Activated gamma-delta T cell (primary cell): Measurements from ENCODE around the gene FBLN2.
"Not testable (repeated sequence)": the region's sequence is repeated elsewhere in the genome, so short reads cannot be mapped to it uniquely, and the experiment has no call there.

Experiments used
- DNase-seq: peaks from one replicate; lab custom pipeline; 2025; lab: John Stamatoyannopoulos, UW

The FBLN2 gene

DNA sequence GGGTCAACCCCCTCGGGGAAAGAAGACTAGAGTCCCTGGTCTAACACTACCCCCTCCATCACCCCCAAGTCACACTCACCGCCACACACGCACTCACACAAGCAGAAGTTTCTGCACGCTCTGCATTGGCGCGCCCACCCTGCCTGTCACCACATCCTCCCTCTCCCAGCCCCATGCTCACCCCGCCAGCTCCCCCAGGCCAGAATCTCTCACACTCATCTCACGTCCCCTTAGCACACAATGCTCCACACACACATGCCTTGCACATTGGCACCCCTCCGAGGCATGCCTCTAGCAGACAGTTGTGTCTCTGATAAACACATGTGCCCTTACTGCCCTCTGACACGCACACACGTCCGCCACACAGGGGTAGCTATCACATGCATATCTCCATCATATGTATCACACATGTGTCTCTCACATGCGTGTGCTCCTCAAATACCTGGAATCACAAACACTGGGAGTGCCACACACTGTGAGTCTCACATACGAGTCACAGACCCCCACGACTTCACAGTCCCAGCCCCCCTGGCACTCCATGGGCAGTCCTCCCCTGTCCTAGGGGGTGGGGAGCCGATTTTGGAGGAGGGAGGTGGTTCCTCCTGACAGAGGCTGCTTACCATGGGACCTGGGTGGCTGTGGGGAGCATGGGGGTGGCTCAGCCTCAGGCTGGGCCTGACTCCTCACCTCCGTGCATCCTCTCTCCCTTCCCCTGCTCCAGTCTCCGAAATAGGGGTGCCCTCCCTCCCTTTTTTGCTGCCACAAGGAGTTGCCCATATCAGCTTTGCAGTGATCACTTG is 898 bp downstream of the FBLN2 start:
- no peak for DNase-seq

DNA sequence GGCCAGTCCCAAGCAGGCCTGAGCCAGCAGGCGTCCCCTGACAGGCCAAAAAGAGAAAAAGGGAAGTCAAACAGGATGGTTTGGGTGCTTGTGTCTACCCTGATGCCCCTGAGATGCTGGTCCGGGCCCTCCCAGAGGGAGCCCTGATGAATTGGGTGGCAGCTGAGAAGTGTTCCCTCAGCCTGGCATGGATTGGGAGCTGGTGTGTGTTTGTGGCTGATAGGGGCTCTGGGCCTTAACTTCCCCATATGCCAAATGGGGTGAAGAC is 1.4 kb downstream of the FBLN2 start:
- no peak for DNase-seq

DNA sequence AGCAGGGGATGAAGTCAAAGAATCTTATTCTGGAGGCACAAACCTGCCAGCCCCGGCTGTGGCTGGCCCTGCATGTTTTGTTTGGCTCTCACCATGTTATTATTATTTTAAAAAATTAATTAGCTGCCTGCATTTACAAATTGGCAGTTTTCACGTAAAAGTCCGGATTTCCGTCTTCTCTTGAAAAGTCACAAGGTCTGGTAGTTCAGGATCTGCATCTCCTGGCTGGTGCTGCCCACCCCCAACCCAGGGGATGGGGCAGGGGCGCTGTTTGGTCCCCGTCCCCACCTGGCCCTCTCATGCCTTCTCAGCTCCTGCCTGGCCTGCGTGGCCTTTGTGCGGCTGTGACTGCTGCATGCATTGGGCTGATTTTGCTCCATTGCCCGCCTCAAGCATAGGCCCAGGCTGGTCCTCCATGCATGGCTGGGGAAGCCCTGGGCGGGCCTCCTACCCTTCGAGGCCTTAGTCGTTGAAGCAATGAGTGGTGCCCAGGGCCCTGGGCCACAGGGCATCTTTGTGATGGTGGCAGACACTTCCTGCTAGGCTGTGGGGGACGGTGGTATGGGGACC is 2.0 kb downstream of the FBLN2 start:
- no peak for DNase-seq

DNA sequence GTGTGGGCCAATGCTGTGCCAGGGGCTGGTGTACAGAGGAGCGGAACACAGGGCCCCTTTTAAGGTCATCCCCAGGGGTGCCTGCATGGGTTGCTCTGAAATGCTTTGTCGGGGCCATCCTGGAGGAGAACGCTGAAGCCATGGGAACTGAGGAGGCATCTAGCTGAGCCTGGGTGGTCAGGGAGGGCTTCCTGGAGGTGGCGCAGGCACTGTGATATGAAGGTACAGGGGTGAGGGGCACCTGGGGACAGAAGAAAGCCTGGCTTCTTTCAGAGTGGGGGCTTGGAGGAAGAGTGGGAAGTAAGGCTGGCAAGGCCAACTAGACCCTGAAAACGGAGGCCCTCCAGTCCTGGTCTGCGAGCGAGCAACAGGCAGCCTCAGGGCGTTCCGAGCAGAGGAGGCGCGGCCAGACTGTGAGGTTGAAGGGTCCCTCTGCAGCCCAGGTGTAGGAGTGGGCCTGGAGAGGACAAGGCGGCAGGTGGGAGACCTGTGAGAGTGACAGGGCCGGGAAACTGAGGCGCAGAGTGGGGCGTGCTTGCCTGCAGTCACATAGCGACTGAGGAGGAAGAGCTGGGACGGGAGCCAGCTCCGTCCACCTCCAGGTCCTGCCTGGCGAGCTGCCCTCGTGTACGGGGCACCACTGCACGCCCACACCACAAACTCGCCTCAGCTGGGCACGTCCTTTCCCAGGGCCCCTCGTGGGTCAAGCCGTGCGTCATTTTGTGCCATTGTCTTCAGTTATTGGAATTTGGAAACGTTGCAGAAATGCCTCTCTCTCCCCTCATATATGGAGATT is 4.1 kb downstream of the FBLN2 start:
- DNase-seq, result no peak

DNA sequence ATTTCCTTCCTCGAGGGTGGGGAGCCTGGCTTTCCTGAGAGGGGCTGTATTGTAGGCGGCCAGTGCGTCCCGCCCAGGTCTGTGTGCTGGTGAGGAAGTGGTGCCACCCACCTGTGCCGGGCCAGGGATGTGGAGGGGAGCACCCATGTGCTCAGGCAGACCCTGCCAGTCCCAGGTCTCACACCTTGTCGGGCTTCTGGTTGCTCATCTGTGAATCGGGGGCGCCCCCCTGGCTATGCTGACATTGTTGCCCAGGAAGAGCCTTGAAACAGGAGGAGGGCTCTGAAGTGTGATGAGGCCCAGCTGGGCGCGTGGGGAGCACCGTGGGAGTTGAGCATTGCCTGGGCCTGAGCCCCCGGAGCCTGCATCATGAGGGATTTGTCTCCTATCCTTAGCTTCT is 4.8 kb downstream of the FBLN2 start:
- no peak for DNase-seq

DNA sequence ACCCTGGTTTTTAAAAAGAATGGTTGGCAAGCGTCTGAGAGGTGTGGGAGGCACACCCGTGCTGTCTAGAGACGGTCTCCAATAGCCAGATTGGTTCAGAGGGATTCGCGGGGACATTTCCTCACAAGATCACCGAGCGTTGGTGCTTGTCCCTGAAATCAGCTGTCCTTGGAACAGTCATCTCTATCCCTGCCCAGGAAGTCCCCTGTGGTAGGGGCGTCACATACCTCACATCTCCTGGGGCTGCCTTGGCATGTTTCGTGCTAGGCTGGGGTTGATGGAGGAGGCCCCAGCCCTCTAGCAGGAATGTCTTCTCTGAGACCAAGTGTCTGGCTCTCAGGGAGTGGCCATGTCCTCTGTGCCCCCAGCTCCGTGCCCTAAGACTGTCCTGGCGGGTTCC is 6.8 kb downstream of the FBLN2 start:
- no peak for DNase-seq

DNA sequence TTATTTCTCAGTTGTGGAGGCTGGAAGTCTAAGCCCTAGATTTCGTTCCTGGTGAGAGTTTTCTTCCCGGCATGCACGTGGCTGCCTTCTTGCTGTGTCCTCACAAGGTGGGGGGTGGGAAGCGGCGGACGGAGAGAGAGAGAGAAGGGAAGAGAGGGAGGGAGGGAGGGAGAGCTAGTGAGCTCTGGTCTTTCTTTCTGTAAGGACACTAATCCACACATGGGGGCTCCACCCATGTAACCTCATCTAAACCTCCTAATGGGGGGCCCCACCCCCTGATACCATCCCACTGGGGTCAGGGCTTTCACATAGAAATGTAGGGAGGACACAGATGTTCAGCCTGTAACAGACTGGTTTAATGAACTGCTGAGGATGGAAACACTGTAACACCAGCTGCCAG is 7.3 kb downstream of the FBLN2 start:
- no peak for DNase-seq

DNA sequence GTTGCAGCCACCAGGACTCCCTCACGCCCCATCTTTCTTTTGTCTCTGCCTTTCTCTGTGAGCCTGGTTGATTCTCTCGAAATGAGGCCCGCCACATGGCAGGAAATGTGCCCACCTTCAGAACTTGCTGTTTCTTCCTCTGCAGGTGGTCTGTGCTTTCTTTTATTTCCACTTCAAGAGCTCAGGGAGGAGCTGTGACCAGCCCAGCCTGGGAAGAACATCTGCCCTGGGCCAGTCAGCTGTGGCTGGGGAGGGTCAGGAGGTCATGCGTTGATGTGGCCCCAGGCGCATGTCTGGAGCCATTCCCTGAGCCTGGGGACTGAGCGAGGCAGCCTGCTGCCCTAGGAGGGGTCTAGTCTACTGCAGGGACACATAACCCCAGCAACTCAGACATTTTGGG is 8.0 kb downstream of the FBLN2 start:
- DNase-seq, result no peak

DNA sequence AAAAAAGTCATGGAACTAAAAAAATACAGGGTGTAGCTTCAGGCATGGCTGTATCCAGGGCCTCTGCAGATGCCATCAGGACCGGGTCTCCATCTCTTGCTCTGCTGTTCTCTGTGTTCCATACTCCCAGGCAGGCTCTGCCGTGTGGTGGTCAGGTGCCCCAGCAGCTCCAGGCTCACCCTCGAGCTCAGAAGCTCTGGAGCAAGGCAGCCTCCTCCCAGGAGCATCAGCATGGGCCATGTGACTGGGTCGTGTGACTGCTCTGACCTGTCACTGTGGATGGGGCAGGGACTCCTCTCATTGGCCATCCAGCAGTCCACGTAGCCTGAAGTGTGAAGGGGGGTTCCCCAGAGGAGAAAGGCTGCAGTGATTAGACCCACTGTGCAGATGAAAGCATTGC is 8.5 kb downstream of the FBLN2 start:
- no peak for DNase-seq

DNA sequence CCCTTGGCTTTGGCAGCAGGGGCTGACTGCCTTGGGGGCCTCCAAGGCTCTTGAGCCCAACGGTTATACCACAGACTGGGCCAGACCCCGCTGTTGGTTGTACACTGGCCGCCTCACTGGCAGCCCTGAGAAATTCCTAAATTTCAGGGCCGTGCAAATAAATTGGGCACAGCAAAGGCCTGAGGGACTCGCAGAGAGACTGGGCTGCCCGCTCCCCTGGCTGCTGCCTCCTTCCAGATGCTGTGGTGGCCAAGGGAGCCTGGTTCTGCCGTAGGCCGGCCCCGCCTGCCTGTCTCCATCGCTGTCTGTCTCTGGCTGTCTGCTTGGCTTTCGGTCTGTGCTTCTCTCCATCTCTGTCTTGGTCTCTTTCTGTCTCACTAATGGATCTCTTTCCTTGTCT is 9.0 kb downstream of the FBLN2 start:
- DNase-seq, result no peak

DNA sequence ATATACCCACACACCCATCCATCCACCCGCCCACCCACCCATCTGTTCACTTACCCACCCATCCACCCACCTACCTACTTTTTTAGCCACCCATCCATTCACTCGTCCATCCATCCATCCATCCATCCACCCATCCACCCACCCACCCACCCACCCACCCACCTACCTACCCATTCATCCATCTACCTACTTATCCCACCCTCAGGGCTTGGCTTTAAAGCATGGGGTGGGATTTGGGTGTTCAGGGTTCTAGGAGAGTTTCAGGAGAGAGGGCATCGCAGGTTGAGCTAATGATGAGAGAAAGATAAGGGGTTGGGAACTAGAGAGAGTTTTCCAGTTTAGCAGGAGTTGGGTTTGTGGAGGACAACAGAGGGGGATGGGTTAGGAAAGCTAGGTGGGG is 9.7 kb downstream of the FBLN2 start:
- no peak for DNase-seq

DNA sequence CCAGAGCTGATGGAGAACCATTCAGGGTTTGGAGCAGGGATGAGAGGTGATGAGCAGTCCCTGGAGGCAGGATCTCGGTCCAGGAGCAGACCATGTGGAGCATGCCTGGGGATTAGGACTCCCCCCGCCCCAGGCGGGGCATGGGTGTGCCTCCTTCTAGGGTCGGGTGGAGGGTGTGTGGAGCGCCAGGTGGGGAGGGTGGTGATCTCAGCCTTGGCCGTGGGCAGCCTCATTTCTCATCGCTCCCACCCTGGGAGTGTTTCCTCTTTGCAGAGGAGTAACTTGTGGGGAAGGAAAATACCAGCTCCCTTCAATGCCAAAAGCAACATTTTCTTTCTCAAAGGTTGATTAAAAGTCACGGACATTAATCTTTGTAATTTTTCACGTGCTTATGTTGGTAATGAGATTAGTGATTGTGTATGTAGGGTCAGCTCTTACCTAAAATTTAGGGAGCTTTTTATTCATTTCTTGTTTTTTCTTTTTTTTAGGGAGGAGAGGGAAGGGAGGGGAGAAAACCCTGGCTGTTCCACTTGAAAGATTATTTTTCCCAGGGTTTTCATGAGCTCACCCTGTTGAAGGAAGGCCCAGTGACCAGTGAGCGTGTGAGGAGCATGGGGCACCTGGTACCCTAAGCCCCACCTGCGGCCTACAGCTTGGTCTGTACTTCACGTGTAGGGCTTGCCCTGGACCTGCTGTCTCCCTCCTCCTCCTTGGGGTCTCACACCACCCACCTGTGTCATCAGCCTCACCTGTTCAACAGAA is 11.0 kb downstream of the FBLN2 start:
- DNase-seq, result no peak

DNA sequence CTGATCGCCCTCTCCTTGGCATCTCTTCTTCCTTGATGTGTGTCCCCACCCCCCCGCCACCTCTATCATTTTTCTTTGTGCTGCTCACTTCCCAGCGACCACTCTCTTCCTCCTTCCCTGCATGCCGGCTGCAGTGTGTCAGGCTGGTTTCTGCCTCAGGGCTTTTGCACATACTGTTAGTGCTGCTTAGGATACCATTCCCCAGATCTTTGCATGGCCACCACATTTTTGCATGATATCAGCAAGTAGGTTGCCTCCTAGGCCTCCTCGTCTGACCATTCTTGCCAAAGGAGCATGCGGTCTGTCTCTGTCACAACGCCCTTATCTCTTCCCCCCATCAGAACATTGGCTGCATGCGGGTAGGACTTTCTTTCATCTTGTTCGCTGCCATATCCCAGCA is 12.5 kb downstream of the FBLN2 start:
- DNase-seq, result no peak

DNA sequence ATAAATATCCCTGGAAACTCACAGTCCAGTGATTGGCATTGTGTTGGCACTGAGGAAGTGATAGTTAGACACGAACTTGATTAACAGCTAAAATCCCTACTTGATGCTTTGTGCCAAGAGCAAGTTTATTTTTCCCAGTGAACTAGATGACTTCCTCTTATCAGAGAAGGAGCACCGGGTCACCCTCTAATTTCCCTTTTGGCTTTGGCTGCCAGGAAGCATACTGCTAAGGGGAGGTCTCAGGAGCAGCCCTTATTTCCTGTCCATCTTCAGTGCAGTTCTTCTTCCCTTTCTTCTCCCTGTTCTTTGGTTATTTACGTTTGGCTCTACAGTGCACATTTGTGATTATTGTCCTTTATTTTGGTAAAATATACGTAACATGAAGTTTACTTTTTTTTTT is 13.0 kb downstream of the FBLN2 start:
- no peak for DNase-seq

DNA sequence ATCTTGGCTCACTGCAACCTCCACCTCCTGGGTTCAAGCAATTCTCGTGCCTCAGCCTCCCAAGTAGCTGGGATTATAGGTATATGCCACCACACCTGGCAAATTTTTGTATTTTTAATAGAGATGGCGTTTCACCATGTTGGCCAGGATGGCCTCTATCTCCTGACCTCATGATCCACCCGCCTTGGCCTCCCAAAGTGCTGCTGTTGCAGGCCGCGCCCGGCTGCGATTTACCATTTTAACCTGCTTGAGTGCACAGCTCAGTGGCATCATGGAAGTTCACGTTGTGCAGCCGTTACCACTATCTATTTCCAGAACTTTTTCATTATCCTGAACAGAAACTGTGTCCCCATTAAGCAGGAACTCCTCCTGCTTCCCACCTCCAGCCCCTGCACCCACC is 13.5 kb downstream of the FBLN2 start:
- DNase-seq, result not testable (repeated sequence)

DNA sequence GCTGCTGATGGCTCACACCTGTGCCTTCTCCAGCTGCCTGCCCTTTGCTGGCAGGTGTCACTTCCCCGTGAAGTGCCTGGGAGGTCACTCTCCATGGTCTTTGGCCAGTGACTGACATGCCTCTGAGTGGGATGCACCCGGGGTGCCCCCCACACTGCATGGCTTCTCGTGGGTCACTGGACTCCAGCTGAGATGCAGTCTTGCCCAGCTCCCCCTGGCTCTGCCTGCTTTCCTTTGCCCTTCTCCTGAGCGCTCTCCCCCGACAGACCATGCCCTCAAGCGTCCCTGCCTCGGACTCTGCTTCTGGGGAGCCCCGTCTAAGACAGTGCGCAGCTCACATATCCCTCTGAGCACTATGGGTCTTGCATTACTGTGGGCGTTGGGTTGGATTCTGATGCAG is 14.4 kb downstream of the FBLN2 start:
- no peak for DNase-seq

DNA sequence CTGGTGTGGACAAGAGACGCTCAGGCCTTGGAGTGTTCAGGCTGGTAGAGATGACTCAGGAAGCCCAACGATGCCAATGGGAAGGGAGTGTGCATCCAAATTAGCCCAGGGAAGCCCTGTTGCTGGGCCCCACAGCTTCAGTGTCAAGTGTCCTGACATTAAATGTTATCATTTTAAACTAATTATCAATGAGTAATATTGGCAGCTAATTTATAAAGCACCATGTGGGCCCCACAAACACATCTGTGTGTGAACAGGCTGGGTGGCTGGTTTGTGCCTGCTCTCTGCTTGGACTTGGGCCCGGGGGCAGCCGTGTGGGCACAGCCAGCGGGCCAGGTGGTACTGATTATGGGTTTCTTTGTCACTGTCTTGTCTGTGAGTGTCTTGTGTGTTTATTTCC is 15.0 kb downstream of the FBLN2 start:
- no peak for DNase-seq

DNA sequence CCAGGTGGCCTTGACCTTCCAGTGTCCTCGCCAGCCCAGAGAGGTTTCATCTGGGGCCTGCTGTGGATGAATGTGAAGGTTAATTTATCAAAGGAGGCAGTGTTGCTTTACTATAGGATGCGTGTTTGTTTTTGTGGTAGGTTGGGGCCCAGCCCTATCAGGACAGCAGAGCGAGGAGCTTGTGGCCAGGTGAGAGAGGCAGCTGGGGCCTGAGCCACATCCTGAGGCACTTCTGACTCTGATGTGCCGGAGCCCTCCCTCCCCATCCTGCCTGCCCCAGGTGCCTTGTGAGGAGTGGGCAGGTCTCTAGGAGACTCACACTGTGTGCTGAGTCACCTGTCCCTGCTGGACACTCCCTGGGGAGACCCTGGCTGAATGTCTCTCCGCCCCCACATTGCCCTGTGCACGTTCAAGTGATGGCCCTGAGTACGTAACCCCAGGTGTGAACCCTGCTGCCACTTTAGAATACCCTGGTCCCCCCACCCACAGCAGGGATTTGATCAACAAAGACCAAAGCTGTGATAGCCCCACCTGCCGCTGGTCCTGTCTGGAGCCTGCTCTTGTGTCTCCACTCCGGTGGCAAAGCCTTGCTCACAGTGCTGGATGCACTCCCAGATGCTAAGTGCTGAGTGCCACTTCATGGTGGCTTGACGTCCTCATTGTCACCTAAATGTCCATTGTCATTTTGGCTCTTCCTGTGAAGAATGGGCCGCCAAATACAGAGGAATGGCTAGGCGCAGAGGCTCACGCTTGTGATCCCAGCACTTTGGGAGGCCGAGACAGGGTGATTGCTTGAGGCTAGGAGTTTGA is 16.0 kb downstream of the FBLN2 start:
- DNase-seq, result no peak

DNA sequence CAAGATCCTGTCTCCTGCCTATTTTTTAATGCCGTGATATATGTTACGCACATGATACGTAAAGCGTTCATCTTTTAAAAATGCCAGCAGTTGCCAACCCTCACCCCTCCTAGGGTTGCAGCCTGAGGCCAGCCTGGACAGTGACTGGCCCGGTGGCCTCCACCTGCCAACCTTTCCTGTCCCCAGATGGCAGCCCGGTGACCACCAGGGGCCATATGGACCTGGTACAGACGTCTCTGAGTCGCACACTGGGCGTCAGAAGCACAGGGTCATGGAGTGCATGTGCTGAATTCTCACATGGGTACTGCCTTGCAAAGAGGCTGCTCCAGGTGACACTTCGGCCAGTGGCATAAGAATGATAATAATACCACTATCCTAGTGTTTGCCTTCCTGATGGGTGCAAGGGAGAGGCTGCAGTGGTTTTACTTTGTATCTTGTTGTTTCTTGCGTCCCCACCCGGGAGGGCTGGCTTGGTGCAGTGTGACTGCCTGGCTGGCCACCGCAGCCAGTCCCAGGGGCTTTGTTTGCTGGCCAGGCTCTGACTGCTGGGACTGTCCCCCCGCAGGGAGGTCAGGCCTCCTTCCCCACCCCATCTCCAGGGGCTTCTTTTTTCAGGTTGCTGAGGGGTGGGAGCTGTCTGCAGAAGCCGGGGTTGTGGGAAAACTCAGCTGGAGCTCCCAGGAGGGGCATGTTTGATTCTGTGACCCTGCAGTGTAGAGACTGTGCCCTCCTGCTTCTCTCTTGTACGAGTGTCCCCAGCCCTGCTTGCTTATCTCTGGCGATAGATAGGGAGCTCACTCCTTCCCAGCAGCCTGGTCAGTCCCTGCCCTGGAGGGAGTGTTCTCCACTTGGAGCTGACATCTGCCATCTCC is 16.9 kb downstream of the FBLN2 start:
- no peak for DNase-seq

DNA sequence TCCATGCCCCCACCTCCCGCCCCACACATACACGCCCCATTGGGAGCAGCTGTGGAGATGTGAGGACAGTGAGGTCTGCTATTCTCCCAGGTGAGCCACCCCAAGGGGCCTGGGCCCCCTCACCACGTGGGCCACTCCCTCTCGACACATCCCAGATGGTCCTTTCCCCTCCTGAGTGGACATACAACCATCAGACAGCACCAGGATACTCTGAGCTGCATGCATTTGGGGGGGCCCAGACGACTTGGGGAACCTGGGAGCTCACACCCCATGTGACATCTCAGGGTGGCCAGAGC is 17.5 kb downstream of the FBLN2 start:
- no peak for DNase-seq

DNA sequence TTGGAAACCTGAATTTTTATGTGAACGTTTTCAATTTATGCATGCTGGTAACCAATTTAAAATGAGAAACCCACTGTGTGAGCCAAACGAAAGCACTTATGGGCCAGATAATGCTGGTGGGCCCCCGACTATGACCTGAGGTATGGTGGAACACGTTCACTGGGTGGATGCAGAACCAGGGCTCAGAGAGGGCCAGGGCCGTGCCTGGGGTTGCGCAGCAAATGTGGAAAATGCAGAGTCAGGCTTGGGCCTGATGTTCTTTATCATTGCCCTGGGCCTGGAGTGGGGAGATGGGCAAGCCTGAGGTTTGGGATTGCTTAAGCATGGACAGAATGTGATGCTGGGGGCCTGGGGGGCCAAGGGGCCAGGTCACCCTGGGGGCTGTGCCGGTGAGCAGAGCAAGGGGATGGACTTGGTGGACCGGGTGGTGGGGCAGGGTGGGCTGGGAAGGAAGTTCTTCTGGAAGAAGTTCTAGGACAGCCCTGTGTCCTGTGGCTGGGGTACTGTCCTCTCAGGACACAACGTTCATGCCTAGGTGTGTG is 17.9 kb downstream of the FBLN2 start:
- no peak for DNase-seq
